Activated CD4-positive, alpha-beta T cell treated with anti-CD3 and anti-CD28 coated beads for 36 hours (primary cell): ENCODE results near the gene AREL1. TPM values are rescaled to one million over a fixed set of nuclear protein-coding genes. Genes with fewer than 3 reads are reported as not detected.
A peak's percentile ranks its signal among the peaks of the same experiment; 100 is the strongest.

ENCODE experiments used
- ATAC-seq: fragments of 200-7000 bp; cut with Tn5 transposase; one replicate; pipeline ENCODE4 v1.10.0; 2021; ENCODE audit warnings: mild to moderate bottlenecking, moderate library complexity
- CTCF ChIA-PET: fragments of 350-600 bp; sonication (Branson Sonifier 250); formaldehyde crosslinking; loops from one replicate; lab custom pipeline; 2021; ENCODE audit warnings: antibody characterized with exemption; lab: Charles Lee
- POLR2A ChIA-PET: fragments of 350-600 bp; sonication (Branson Sonifier 250); formaldehyde crosslinking; loops from one replicate; lab custom pipeline; 2021; ENCODE audit warnings: antibody characterized with exemption, inconsistent platforms; lab: Charles Lee
- DNase-seq: peaks from one replicate; pipeline ENCODE4 v3.0.0-alpha.2; 2020
- H3K27ac Mint-ChIP-seq: one replicate; pipeline ENCODE4 v1.8.0; 2021; ENCODE audit warnings: mixed read lengths
- H3K27me3 Mint-ChIP-seq: one replicate; pipeline ENCODE4 v1.8.0; 2021; ENCODE audit warnings: mixed read lengths
- H3K36me3 Mint-ChIP-seq: one replicate; pipeline ENCODE4 v1.8.0; 2021; ENCODE audit warnings: low read depth, mixed read lengths
- H3K4me1 Mint-ChIP-seq: one replicate; pipeline ENCODE4 v1.8.0; 2021; ENCODE audit warnings: mixed read lengths
- H3K4me3 Mint-ChIP-seq: one replicate; pipeline ENCODE4 v1.8.0; 2021; ENCODE audit warnings: mild to moderate bottlenecking, moderate library complexity, mixed read lengths
- H3K9me3 Mint-ChIP-seq: one replicate; pipeline ENCODE4 v1.8.0; 2021; ENCODE audit warnings: low read depth, mixed read lengths
- intact Hi-C, 2 experiments: fragments of 100-400 bp; cut with DNase I in 1 of 2; cut with micrococcal nuclease in 1 of 2; formaldehyde crosslinking; loops; one replicate each; pipeline versions ENCODE4 v1.14.2 to v1.15.1; 2022 to 2024; cut with DNase I, micrococcal nuclease
- total RNA-seq, 2 experiments: library from RNA; stranded (reverse); gene quantifications; one replicate each; pipeline ENCODE4 v1.2.3, GENCODE V29; 2021

Gene AREL1
- total RNA-seq, 2 experiments from 2014 or later, result 31.3 to 35.6 TPM

GRCh38 chr14:74697976-74698375 lies 14.9 kb downstream of the AREL1 start:
- Mint-ChIP-seq H3K4me1 (peaks cover 3% of the 10 kb centered on the region), H3K27me3 (no peaks in the 10 kb centered on the region), H3K4me3 (no peak overlapping the region), H3K27ac (no peak overlapping the region), H3K36me3 (peaks cover 23% of the 10 kb centered on the region), H3K9me3 (peaks cover 5% of the 10 kb centered on the region)
- ATAC-seq, result peak; percentile 36
- no peak for DNase-seq
- ChIA-PET POLR2A (no interaction called here), CTCF (interaction anchor here (0.7 kb wide), 1 partner anchor 87 kb away, joined by 4 read pairs; no protein-coding TSS in a partner anchor)
- intact Hi-C loops, result no loop called here

DNA sequence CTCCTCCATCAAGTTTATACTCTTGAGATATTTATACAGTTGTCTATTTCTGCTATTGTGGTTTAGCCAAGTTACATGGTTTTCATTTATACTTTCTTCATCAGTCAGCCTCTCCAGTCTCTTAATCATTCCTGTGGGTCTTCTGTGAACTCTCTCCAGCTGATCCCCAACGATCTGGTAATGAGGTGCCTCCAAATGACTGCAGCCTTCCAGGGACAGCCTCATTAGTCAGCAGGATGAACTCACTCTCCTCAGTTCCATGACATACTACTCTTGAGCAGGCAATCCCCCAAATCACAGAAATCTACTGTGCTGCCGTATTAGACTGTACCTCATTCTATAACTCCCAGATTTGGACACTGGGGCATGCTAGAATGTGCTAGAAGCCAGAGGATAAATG lies 15.3 kb downstream of the AREL1 start:
- ATAC-seq (no peak), DNase-seq (no peak)
- Mint-ChIP-seq H3K4me3 (no peak overlapping the region), H3K9me3 (peaks cover under 1% of the 10 kb centered on the region), H3K4me1 (no peaks in the 10 kb centered on the region), H3K36me3 (peaks cover 19% of the 10 kb centered on the region), H3K27me3 (no peaks in the 10 kb centered on the region), H3K27ac (no peak overlapping the region)
- POLR2A ChIA-PET, result no interaction called here
- intact Hi-C loops, result no loop called here
- CTCF ChIA-PET, result interaction anchor here (2.1 kb wide), 1 partner anchor 12 kb away, joined by 5 read pairs; no protein-coding TSS in a partner anchor

GRCh38 chr14:74697011-74697410 lies 15.9 kb downstream of the AREL1 start:
- no peak for ATAC-seq
- no peaks in the 10 kb centered on the region for H3K27me3 Mint-ChIP-seq
- intact Hi-C loops, result no loop called here
- no peak for DNase-seq
- no peak overlapping the region for H3K27ac Mint-ChIP-seq
- H3K9me3 Mint-ChIP-seq, result no peaks in the 10 kb centered on the region
- H3K36me3 Mint-ChIP-seq, result peaks cover 17% of the 10 kb centered on the region
- CTCF ChIA-PET, result interaction anchor here (1.3 to 2.1 kb wide), 2 partner anchors 9 to 12 kb away, joined by 4 to 5 read pairs; no protein-coding TSS in a partner anchor
- H3K4me1 Mint-ChIP-seq, result no peaks in the 10 kb centered on the region
- H3K4me3 Mint-ChIP-seq, result no peak overlapping the region
- POLR2A ChIA-PET, result no interaction called here

DNA sequence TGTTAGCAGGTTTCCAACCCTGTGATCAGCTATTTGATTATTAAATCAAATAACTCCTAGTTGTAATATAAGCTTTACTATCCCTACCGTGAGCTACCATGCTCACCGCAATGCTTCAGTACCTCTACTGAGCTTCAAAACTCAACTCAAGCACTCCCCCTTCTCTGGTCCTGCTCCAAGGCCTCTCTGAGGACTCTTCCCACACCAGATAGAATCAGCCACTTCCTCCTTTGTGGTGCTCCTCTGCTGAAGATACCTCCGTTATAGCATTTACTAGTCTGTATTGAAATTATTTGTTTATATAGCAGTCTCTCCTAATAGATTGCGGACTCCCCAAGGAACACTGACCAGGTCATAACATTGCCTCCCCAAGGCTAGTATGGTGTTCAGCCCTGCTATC lies 17.5 kb downstream of the AREL1 start:
- Mint-ChIP-seq H3K36me3 (peaks cover 11% of the 10 kb centered on the region), H3K27ac (no peak overlapping the region), H3K4me1 (no peaks in the 10 kb centered on the region), H3K27me3 (no peaks in the 10 kb centered on the region), H3K4me3 (no peak overlapping the region), H3K9me3 (no peaks in the 10 kb centered on the region)
- CTCF ChIA-PET, result interaction anchor here (0.6 to 2.1 kb wide), 4 partner anchors 10 to 109 kb away, joined by 3 to 5 read pairs (median 3); no protein-coding TSS in a partner anchor
- POLR2A ChIA-PET, result interaction anchor here (0.6 kb wide), 1 partner anchor 313 kb away, joined by 3 read pairs; no protein-coding TSS in a partner anchor
- no peak for DNase-seq
- intact Hi-C loops, result no loop called here
- ATAC-seq, result no peak

GRCh38 chr14:74693191-74693590 lies 19.7 kb downstream of the AREL1 start:
- Mint-ChIP-seq H3K4me1 (no peaks in the 10 kb centered on the region), H3K27me3 (no peaks in the 10 kb centered on the region), H3K36me3 (peaks cover 19% of the 10 kb centered on the region), H3K4me3 (no peak overlapping the region), H3K27ac (no peak overlapping the region), H3K9me3 (no peaks in the 10 kb centered on the region)
- CTCF ChIA-PET, result no interaction called here
- ATAC-seq (no peak), DNase-seq (no peak)
- POLR2A ChIA-PET, result no interaction called here
- intact Hi-C loops, result no loop called here

- no peak overlapping the region for H3K27ac Mint-ChIP-seq
- CTCF ChIA-PET, result interaction anchor here (0.8 kb wide), 1 partner anchor 9 kb away, joined by 4 read pairs; no protein-coding TSS in a partner anchor
- DNase-seq (no peak), ATAC-seq (no peak)
- no peaks in the 10 kb centered on the region for H3K4me1 Mint-ChIP-seq
- intact Hi-C loops, result no loop called here
- H3K36me3 Mint-ChIP-seq, result peaks cover 21% of the 10 kb centered on the region
- no peak overlapping the region for H3K4me3 Mint-ChIP-seq
- POLR2A ChIA-PET, result no interaction called here
- H3K9me3 Mint-ChIP-seq, result no peaks in the 10 kb centered on the region
- no peaks in the 10 kb centered on the region for H3K27me3 Mint-ChIP-seq
These were observed 21.4 kb downstream of the AREL1 start for GRCh38 chr14:74691456-74691855.

DNA sequence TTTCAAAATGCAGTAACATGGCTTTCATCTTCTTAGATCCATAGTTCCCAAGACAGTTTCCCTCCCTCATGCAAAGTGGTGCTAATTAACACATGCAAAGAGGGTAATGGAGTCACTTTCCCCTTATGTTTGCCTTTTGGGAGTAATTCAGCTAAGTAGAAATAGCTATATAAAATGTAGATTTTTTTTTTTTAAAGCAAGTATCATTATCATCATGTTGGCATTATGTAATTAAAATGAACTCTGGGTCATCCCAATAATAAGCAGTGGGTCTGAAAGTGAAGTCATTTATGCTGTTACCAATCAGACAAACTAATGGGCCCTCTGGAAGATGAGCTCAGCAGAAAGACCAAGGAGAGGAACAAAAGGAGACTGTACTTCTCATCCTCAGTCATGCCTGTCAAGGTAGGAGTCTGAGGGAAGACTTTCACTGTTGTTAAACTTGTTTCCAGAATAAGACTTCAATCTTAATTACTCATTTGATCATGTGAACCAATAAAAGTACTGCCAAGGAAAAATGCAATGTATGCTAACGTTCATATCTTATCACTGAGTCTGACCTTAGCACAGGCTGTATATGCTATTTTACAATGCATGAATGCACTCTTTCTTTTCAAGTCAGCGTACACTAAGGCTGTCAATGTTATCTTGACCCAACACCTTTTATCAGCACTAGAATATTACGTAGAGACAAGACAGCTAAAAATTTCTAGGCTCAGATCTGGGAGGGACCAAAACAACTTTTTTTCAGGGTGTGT lies 26.8 kb downstream of the AREL1 start:
- H3K36me3 Mint-ChIP-seq, result peaks cover 35% of the 10 kb centered on the region
- no peak overlapping the region for H3K27ac Mint-ChIP-seq
- H3K9me3 Mint-ChIP-seq, result no peaks in the 10 kb centered on the region
- ChIA-PET POLR2A (interaction anchor here (0.5 kb wide), 1 partner anchor 201 kb away, joined by 3 read pairs; no protein-coding TSS in a partner anchor), CTCF (interaction anchor here (1.5 to 1.7 kb wide), 2 partner anchors 10 to 41 kb away, joined by 4 to 5 read pairs; no protein-coding TSS in a partner anchor)
- intact Hi-C loops, result no loop called here
- ATAC-seq, result no peak
- DNase-seq, result no peak
- peaks cover 19% of the 10 kb centered on the region for H3K4me1 Mint-ChIP-seq
- no peaks in the 10 kb centered on the region for H3K27me3 Mint-ChIP-seq
- H3K4me3 Mint-ChIP-seq, result no peak overlapping the region

DNA sequence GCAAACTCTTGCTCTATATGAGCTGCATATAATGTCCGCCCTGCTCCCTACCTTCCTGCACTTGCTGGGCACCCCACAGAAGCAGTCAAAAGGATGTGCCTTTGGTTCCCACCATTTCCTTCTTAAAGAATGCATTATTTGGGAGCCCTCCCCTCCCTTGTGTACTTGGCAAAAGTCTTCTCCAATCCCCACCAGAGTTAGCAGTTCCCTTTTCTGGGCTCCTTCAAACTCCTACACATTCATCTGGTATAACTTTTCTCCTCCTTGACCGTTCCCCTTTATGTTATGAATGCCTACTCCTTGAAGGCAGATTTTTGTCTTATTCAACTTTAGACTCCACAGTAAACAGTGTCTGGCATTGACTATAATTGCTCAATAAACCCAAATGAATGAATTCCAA lies 27.8 kb downstream of the AREL1 start:
- ChIA-PET CTCF (interaction anchor here (1.5 to 1.8 kb wide), 3 partner anchors 11 to 76 kb away, joined by 4 to 8 read pairs (median 5); no protein-coding TSS in a partner anchor), POLR2A (no interaction called here)
- Mint-ChIP-seq H3K4me3 (no peak overlapping the region), H3K27ac (no peak overlapping the region), H3K4me1 (peaks cover 19% of the 10 kb centered on the region), H3K27me3 (no peaks in the 10 kb centered on the region), H3K36me3 (peaks cover 36% of the 10 kb centered on the region), H3K9me3 (no peaks in the 10 kb centered on the region)
- ATAC-seq (no peak), DNase-seq (no peak)
- intact Hi-C loops, result no loop called here

GRCh38 chr14:74684434-74684833 lies 28.4 kb downstream of the AREL1 start:
- H3K36me3 Mint-ChIP-seq, result peaks cover 38% of the 10 kb centered on the region
- POLR2A ChIA-PET, result no interaction called here
- CTCF ChIA-PET, result interaction anchor here (1.3 to 1.8 kb wide), 4 partner anchors 12 to 176 kb away, joined by 3 to 8 read pairs (median 4); no protein-coding TSS in a partner anchor
- H3K4me3 Mint-ChIP-seq, result no peak overlapping the region
- H3K9me3 Mint-ChIP-seq, result no peaks in the 10 kb centered on the region
- peak; percentile 33 for ATAC-seq
- intact Hi-C loops, result no loop called here
- H3K4me1 Mint-ChIP-seq, result peaks cover 19% of the 10 kb centered on the region
- H3K27ac Mint-ChIP-seq, result no peak overlapping the region
- H3K27me3 Mint-ChIP-seq, result no peaks in the 10 kb centered on the region
- peak; percentile 25 for DNase-seq

DNA sequence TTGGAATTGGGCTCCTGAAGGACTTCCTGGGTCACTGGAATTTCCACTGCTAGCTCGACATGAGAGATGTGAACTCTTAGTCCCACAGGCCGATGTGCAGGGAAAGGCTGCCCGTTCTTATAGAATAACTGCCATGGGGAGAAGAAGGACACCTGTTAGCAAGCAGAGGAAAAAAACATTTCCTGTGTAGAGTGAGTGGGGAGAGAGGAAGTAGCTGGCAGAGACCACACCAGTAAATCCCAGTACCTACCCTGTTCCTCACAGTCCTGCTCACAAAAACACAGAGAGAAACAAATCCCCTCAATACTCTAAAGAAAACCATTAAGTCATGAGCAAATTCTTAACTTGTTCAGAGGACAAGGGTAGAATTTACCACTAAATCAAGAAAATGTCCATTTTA lies 29.5 kb downstream of the AREL1 start:
- Mint-ChIP-seq H3K27me3 (no peaks in the 10 kb centered on the region), H3K36me3 (peaks cover 31% of the 10 kb centered on the region), H3K9me3 (no peaks in the 10 kb centered on the region), H3K27ac (no peak overlapping the region), H3K4me1 (peaks cover 19% of the 10 kb centered on the region), H3K4me3 (no peak overlapping the region)
- ATAC-seq, result no peak
- no peak for DNase-seq
- ChIA-PET CTCF (interaction anchor here (1.3 kb wide), 1 partner anchor 177 kb away, joined by 3 read pairs; no protein-coding TSS in a partner anchor), POLR2A (no interaction called here)
- intact Hi-C loops, result no loop called here

DNA sequence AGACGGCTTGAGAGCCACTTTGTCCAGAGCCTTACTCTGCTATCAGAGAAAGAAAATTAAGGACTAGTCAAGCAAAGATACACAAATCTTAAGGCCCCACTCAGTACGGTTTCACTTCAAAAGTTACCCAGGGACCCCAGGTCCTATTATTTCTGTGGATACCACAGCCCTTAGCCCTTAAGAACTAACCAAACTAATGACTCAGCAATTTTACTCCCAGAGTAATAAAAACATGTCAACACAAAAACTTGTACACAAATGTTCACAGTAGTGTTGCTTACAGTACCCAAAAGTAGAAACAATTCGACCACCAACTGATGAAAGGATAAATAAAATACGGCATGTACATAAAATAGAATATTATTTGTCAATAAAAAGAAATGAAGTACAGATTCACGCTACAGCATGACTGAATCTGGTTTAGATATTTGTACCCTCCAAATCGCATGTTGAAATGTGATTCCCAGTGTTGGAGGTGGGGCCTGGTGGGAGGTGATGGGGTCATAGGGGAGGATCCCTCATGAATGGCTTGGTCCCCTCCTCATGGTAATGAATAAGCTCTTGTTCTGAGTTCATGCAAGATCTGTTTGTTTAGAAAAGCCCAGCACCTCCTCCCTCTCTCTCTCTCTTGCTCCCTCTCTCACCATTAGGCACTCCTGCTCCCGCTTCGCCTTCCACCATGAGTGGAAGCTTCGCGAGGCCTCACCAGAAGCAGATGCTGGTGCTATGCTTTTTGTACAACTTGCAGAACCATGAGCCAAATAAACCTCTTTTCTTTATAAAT lies 30.5 kb downstream of the AREL1 start:
- no peaks in the 10 kb centered on the region for H3K27me3 Mint-ChIP-seq
- no peaks in the 10 kb centered on the region for H3K9me3 Mint-ChIP-seq
- no peak for DNase-seq
- H3K36me3 Mint-ChIP-seq, result peaks cover 29% of the 10 kb centered on the region
- peaks cover 19% of the 10 kb centered on the region for H3K4me1 Mint-ChIP-seq
- POLR2A ChIA-PET, result interaction anchor here (0.6 kb wide), 1 partner anchor 1656 kb away, joined by 3 read pairs; the partner anchor contains the start of gene ZFYVE1
- H3K27ac Mint-ChIP-seq, result no peak overlapping the region
- no peak for ATAC-seq
- H3K4me3 Mint-ChIP-seq, result no peak overlapping the region
- intact Hi-C loops, result no loop called here
- CTCF ChIA-PET, result interaction anchor here (1.3 kb wide), 1 partner anchor 9 kb away, joined by 4 read pairs; no protein-coding TSS in a partner anchor
